SK-N-SH (cell line): Measurements from ENCODE around the gene OR2A14. TPM values are rescaled to one million over a fixed set of nuclear protein-coding genes. Genes with fewer than 3 reads are reported as not detected.

Source experiments
- CTCF ChIA-PET: fragments of 300-600, 350-600 bp; formaldehyde crosslinking; extraction: SDS; loops from one replicate; lab custom pipeline; 2021; lab: Yijun Ruan, JAX
- POLR2A ChIA-PET: fragments of 350-600 bp; sonication (Branson Sonifier 250); formaldehyde crosslinking; extraction: SDS; loops from one replicate; lab custom pipeline; 2020; ENCODE audit warnings: antibody characterized with exemption, inconsistent platforms; lab: Yijun Ruan, JAX
- DNase-seq: peaks from one replicate; pipeline ENCODE4 v3.0.0; 2012
- H2AFZ ChIP-seq: fragments of 200-600 bp; sonication (generic); 2 replicates; pipeline ENCODE4 v1.8.1; 2016; ENCODE audit warnings: antibody characterized with exemption, mild to moderate bottlenecking, low read depth
- H3F3A ChIP-seq: fragments of 200-600 bp; sonication (generic); replicated peaks from 2 replicates; pipeline ENCODE3; 2016; ENCODE audit warnings: antibody characterized with exemption, mild to moderate bottlenecking; ENCODE audit not compliant: insufficient read depth
- H3K27ac ChIP-seq, 2 experiments: fragments of 200-500 bp in 1 of 2; fragments of 200-600 bp in 1 of 2; sonication (Bioruptor generic) in 1 of 2; sonication (generic), shearing (Covaris generic) in 1 of 2; 2 replicates each; pipeline versions ENCODE4 v1.5.1 to v1.6.1; 2014 to 2016; ENCODE audit warnings: low read depth in 2 of 2, inconsistent platforms in 1 of 2, low read length in 1 of 2, mild to moderate bottlenecking in 1 of 2, mixed read lengths in 1 of 2
- H3K27me3 ChIP-seq: fragments of 200-600 bp; sonication (generic), shearing (Covaris generic); 2 replicates; pipeline ENCODE4 v1.6.1; 2016; ENCODE audit warnings: mixed run types; ENCODE audit not compliant: insufficient read depth
- H3K36me3 ChIP-seq, 2 experiments: fragments of 200-500 bp in 1 of 2; fragments of 200-600 bp in 1 of 2; sonication (Bioruptor generic) in 1 of 2; sonication (generic) in 1 of 2; replicated peaks in 1 of 2; 2 replicates each; pipeline versions ENCODE3 to v1.5.1; 2014 to 2016; ENCODE audit warnings: low read length in 1 of 2, mild to moderate bottlenecking in 1 of 2; ENCODE audit not compliant: insufficient read depth in 2 of 2, control insufficient read depth in 1 of 2
- H3K4me1 ChIP-seq, 2 experiments: fragments of 200-500 bp in 1 of 2; fragments of 200-600 bp in 1 of 2; sonication (Bioruptor generic) in 1 of 2; sonication (generic), shearing (Covaris generic) in 1 of 2; 2 replicates each; pipeline versions ENCODE4 v1.5.1 to v1.6.1; 2014 to 2016; ENCODE audit warnings: low read depth in 1 of 2, low read length in 1 of 2, mixed run types in 1 of 2; ENCODE audit not compliant: insufficient read depth in 2 of 2, control insufficient read depth in 1 of 2
- H3K4me2 ChIP-seq: fragments of 200-600 bp; sonication (generic), shearing (Covaris generic); 2 replicates; pipeline ENCODE4 v1.6.1; 2017; ENCODE audit warnings: mixed run types
- H3K4me3 ChIP-seq, 2 experiments: fragments of 200-500 bp in 1 of 2; fragments of 200-600 bp in 1 of 2; sonication (Bioruptor generic) in 1 of 2; sonication (generic), shearing (Covaris generic) in 1 of 2; 2 replicates each; pipeline versions ENCODE4 v1.5.1 to v1.8.1; 2014 to 2016; ENCODE audit warnings: low read depth in 2 of 2, inconsistent platforms in 1 of 2, low read length in 1 of 2, mild to moderate bottlenecking in 1 of 2, mixed read lengths in 1 of 2, moderate library complexity in 1 of 2
- H3K79me2 ChIP-seq: fragments of 200-600 bp; sonication (generic); 2 replicates; pipeline ENCODE4 v1.8.1; 2017; ENCODE audit warnings: mild to moderate bottlenecking; ENCODE audit not compliant: insufficient read depth
- H3K9ac ChIP-seq: fragments of 200-600 bp; sonication (generic); 2 replicates; pipeline ENCODE4 v1.6.1; 2017; ENCODE audit warnings: mixed run types
- H3K9me2 ChIP-seq: fragments of 200-600 bp; sonication (generic); 2 replicates; pipeline ENCODE4 v1.6.1; 2017; ENCODE audit warnings: mixed run types
- H3K9me3 ChIP-seq: fragments of 200-600 bp; sonication (generic); 2 replicates; pipeline ENCODE4 v1.6.1; 2017; ENCODE audit warnings: mixed run types, mild to moderate bottlenecking, moderate library complexity
- H4K20me1 ChIP-seq: fragments of 200-600 bp; sonication (generic); 2 replicates; pipeline ENCODE4 v1.6.1; 2017; ENCODE audit warnings: mild to moderate bottlenecking, mixed run types; ENCODE audit not compliant: insufficient read depth
- CHD2 ChIP-seq: fragments of 150-350 bp; IDR thresholded peaks from 2 replicates; pipeline ENCODE4 v1.6.1; 2018; ENCODE audit warnings: low read length; ENCODE audit not compliant: partially characterized antibody
- FOXJ3 ChIP-seq: sonication (generic); formaldehyde crosslinking; IDR thresholded peaks from 2 replicates; pipeline ENCODE4 v1.5.1; 2020; ENCODE audit warnings: mild to moderate bottlenecking, missing genetic modification reagents
- GABPA ChIP-seq: IDR thresholded peaks from 2 replicates; pipeline ENCODE4 v1.4.0; 2012; ENCODE audit warnings: low read depth, mild to moderate bottlenecking
- JUND ChIP-seq: IDR thresholded peaks from 2 replicates; pipeline ENCODE4 v1.4.0; 2012
- RAD21 ChIP-seq: IDR thresholded peaks from 2 replicates; pipeline ENCODE4 v1.6.1; 2012; ENCODE audit warnings: mild to moderate bottlenecking, low read length
- SMC3 ChIP-seq: IDR thresholded peaks from 2 replicates; pipeline ENCODE4 v1.6.1; 2012; ENCODE audit warnings: low read depth, low read length, improper control_type of control experiment
- TCF12 ChIP-seq: IDR thresholded peaks from 2 replicates; pipeline ENCODE4 v1.4.0; 2012
- YY1 ChIP-seq: IDR thresholded peaks from 2 replicates; pipeline ENCODE4 v1.4.0; 2012; ENCODE audit warnings: low read depth, mild to moderate bottlenecking
- WGBS: methylation state at CpG from one replicate; pipeline ENCODE4 v1.1.6; 2017; ENCODE audit warnings: low lambda C conversion rate; 5-methylcytosine and 5-hydroxymethylcytosine counted together
- polyA plus RNA-seq, 3 experiments: library from polyadenylated mRNA; depleted of rRNA; stranded (reverse); fragments of >200 nt; gene quantifications; 2 replicates each; pipeline ENCODE4 v1.2.3, GENCODE V29; 2012
- TF ChIP-seq, protein P1 (sequence below): IDR thresholded peaks from 2 replicates; pipeline ENCODE4; 2012
- TF ChIP-seq, protein P2 (sequence below): fragments of 150-350 bp; IDR thresholded peaks from 2 replicates; pipeline ENCODE4 v1.6.1; 2016; ENCODE audit warnings: mild to moderate bottlenecking, low read depth, low read length
- TF ChIP-seq, protein P3 (sequence below): fragments of 150-350 bp; IDR thresholded peaks from 2 replicates; pipeline ENCODE4 v1.6.1; 2017; ENCODE audit warnings: antibody characterized with exemption, low read length, low read depth, borderline replicate concordance

OR2A14 gene
- polyA plus RNA-seq, 1 of the 3 experiments (the other 2 are of a cell fraction): not detected

DNA sequence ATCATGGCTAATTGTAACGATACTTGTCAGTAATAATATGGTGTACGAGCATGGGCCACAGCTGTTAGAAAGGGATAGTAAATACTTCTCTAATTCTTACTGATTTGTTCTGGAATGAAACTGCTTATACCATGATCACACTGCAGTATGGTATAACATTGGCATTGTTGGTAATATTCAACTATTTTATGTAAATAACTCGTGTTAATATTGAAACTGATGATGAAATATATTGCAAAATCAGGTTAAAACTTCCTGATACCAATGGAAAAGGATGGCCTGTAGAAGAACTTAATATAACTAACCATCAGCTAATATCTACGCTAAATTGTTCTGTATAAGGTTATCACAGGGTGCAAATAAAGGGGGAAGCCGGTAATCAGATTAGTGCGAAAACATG is 10.3 kb downstream of the OR2A14 start:
- CTCF ChIA-PET: no interaction called here
- POLR2A ChIA-PET: no interaction called here
- H4K20me1 ChIP-seq: no peaks in the 10 kb centered on the region
- DNase-seq: no peak
- TF ChIP-seq FOXJ3 (CRISPR knock-in tag): no peak
- TF ChIP-seq, all 33 proteins: peak for 0
- Histone ChIP-seq H3K79me2 (no peaks in the 10 kb centered on the region), H3F3A (no peaks in the 10 kb centered on the region), H3K4me1 (no peaks in the 10 kb centered on the region), H3K36me3 (no peaks in the 10 kb centered on the region), H3K9ac (no peak overlapping the region), H3K9me3 (no peaks in the 10 kb centered on the region), H2AFZ (no peak overlapping the region), H3K27ac (no peak overlapping the region), H3K4me2 (no peak overlapping the region), H3K27me3 (peaks cover 11% of the 10 kb centered on the region; the same call in 1 of the 2 replicates), H3K9me2 (no peaks in the 10 kb centered on the region), H3K4me3 (no peak overlapping the region)
- WGBS: 33% methylated on average over 6 of the region's 6 CpGs

DNA sequence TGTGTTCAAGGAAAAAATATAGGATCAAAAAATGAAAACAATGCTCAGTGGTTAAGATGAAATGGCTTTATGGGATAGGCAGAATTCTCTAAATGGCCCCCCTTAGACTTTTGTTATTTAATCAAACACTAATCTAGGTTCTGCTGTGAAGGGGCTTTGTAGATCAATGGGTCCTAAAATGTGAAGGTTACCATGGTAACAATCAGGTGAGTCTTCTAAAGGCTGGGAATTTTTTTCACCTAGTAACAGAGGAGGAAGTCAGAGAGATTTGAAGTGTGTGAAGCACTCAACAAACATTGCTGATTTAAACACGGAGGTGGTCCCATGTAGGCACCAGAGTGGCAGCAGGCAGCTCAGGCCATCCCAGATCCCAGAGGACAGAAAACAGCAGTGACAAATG is 11.1 kb downstream of the OR2A14 start:
- Histone ChIP-seq H3K9ac (no peak overlapping the region), H3K4me3 (no peak overlapping the region), H3K27ac (no peak overlapping the region), H3K36me3 (no peaks in the 10 kb centered on the region), H3K4me2 (no peak overlapping the region), H3K9me2 (no peaks in the 10 kb centered on the region), H3F3A (no peaks in the 10 kb centered on the region), H3K4me1 (no peaks in the 10 kb centered on the region), H3K79me2 (no peaks in the 10 kb centered on the region), H3K27me3 (peaks cover 11% of the 10 kb centered on the region; the same call in 1 of the 2 replicates)
- WGBS: 0% methylated on average over 1 of the region's 1 CpG
- no peak for DNase-seq
- TF ChIP-seq GABPA: no peak
- TF ChIP-seq TCF12: no peak
- no peak for TF ChIP-seq RAD21
- no peak for TF ChIP-seq SMC3
- TF ChIP-seq, protein P1, sequence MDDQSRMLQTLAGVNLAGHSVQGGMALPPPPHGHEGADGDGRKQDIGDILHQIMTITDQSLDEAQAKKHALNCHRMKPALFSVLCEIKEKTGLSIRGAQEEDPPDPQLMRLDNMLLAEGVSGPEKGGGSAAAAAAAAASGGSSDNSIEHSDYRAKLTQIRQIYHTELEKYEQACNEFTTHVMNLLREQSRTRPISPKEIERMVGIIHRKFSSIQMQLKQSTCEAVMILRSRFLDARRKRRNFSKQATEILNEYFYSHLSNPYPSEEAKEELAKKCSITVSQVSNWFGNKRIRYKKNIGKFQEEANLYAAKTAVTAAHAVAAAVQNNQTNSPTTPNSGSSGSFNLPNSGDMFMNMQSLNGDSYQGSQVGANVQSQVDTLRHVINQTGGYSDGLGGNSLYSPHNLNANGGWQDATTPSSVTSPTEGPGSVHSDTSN: no peak
- TF ChIP-seq, protein P2, sequence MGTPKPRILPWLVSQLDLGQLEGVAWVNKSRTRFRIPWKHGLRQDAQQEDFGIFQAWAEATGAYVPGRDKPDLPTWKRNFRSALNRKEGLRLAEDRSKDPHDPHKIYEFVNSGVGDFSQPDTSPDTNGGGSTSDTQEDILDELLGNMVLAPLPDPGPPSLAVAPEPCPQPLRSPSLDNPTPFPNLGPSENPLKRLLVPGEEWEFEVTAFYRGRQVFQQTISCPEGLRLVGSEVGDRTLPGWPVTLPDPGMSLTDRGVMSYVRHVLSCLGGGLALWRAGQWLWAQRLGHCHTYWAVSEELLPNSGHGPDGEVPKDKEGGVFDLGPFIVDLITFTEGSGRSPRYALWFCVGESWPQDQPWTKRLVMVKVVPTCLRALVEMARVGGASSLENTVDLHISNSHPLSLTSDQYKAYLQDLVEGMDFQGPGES: no peak
- TF ChIP-seq YY1: no peak
- no peak for TF ChIP-seq JUND
- no peak for TF ChIP-seq CHD2
- TF ChIP-seq, protein P3, sequence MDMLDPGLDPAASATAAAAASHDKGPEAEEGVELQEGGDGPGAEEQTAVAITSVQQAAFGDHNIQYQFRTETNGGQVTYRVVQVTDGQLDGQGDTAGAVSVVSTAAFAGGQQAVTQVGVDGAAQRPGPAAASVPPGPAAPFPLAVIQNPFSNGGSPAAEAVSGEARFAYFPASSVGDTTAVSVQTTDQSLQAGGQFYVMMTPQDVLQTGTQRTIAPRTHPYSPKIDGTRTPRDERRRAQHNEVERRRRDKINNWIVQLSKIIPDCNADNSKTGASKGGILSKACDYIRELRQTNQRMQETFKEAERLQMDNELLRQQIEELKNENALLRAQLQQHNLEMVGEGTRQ: no peak
- no peak for TF ChIP-seq FOXJ3 (CRISPR knock-in tag)
- TF ChIP-seq, all 33 proteins: peak for 0
- H4K20me1 ChIP-seq: no peaks in the 10 kb centered on the region
- H3K9me3 ChIP-seq: no peaks in the 10 kb centered on the region
- H2AFZ ChIP-seq: no peak overlapping the region
- CTCF ChIA-PET: interaction anchor here (1.5 kb wide), 1 partner anchor 20 kb away, joined by 3 read pairs; no protein-coding TSS in a partner anchor
- POLR2A ChIA-PET: no interaction called here
